ENCODE results near the gene TFDP2. TPM values are rescaled to one million over a fixed set of nuclear protein-coding genes. Genes with fewer than 3 reads are reported as not detected.
"Not testable (repeated sequence)": the region's sequence is repeated elsewhere in the genome, so short reads cannot be mapped to it uniquely, and the experiment has no call there.

The TFDP2 gene
- total RNA-seq, 1 donor, result 39.1 TPM

DNA sequence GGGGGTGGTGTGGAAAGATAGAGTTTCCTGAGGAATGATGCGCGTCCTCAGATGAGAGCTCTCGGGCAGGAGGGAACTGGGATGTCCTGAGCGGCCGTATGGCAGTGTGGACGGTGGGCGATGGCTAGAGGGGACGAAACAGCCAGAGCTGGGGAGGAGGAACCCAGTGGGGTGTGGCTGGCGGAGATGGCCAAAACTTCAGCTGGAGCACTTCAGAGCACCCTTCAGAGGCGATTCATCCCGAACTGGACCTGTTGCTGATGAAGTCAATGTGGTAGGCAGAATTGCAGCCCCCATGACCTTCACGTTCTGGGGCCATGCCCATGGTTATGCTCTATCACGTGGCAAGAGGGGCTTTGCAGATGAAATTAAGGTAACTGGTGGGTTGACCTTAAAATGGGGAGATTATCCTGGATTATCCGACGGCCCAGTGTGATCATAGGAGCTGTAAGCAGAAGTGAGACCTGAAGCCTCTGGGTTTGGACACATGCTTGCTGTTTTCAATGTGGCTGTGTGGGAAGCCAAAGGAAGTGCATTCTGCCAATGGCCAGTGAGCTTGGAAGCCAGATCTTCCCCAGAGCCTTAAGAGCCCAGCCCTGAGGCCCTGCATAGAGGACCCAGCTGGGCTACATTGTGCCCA lies 220.6 kb downstream of the TFDP2 start:
- Histone ChIP-seq H3K4me1 (ENCODE audit: insufficient read depth, low read length) (no peaks in the 10 kb centered on the region), H3K4me3 (ENCODE audit: low read length) (no peak overlapping the region), H3K9me3 (ENCODE audit: low read depth, low read length) (no peaks in the 10 kb centered on the region), H3K27me3 (ENCODE audit: insufficient read depth, low read length) (no peaks in the 10 kb centered on the region)

DNA sequence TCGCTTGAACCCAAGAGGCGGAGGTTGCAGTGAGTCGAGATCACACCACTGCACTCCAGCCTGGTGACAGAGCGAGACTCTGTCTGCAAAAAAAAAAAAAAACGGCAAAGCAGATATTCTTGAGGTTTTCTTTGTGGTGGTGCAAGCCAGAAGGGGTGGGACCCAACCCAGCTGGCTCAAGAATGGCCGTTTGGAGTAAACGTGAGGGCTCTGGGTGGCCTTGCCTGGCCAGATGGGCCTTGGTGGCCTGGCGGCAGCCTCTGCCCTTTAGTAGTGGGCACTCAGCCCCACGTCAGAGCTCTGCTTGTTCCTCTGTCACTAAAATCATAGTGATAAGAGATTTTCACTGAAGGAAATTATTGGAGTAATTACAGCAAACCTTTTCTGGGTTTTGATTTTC lies 222.4 kb downstream of the TFDP2 start:
- H3K4me1 ChIP-seq (ENCODE audit: insufficient read depth, low read length), result no peaks in the 10 kb centered on the region
- no peak overlapping the region for H3K4me3 ChIP-seq (ENCODE audit: low read length)
- no peaks in the 10 kb centered on the region for H3K9me3 ChIP-seq (ENCODE audit: low read depth, low read length)
- no peaks in the 10 kb centered on the region for H3K27me3 ChIP-seq (ENCODE audit: insufficient read depth, low read length)

DNA sequence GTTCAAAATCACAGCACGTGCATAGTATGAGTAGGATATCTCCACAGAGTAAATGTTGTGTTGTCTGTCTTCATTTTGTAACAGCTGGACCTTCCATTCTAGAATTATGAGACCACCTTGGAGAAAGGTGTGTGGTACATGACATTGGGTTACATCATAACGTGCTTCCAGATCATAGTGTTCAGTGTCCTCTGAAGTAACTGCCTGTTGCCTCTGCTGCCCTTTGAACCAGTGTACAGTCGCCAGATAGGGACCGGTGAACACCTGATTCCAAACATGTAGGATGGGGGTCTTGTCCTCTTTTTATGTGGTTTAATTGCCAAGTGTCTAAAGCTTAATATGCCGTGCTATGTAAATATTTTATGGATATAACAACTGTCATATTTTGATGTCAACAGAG lies 223.7 kb downstream of the TFDP2 start:
- H3K4me1 ChIP-seq (ENCODE audit: insufficient read depth, low read length); H3K4me3 ChIP-seq (ENCODE audit: low read length); H3K27me3 ChIP-seq (ENCODE audit: insufficient read depth, low read length); H3K9me3 ChIP-seq (ENCODE audit: low read depth, low read length): not testable (repeated sequence)

DNA sequence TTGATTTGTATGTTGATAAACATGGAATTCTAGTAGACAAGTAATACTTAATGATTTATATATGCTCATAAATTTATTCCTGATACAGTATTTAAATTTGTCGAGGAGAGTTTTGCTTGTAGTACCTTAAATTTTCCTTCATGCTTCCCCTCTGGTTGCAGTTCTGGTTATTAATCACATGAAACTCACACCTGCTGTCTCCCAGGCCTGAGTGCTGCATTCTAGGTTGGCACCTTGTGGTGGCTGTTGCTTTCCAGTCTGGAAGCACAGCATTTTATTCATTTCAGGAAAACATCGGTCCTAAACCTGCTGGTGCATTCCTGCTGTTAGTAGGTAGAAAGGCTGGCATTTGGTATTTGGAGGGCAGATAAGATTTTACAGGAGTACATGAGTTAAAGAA lies 228.0 kb downstream of the TFDP2 start:
- H3K9me3 ChIP-seq (ENCODE audit: low read depth, low read length), result no peaks in the 10 kb centered on the region
- H3K4me1 ChIP-seq (ENCODE audit: insufficient read depth, low read length), result no peaks in the 10 kb centered on the region
- no peak overlapping the region for H3K4me3 ChIP-seq (ENCODE audit: low read length)
- no peaks in the 10 kb centered on the region for H3K27me3 ChIP-seq (ENCODE audit: insufficient read depth, low read length)

DNA sequence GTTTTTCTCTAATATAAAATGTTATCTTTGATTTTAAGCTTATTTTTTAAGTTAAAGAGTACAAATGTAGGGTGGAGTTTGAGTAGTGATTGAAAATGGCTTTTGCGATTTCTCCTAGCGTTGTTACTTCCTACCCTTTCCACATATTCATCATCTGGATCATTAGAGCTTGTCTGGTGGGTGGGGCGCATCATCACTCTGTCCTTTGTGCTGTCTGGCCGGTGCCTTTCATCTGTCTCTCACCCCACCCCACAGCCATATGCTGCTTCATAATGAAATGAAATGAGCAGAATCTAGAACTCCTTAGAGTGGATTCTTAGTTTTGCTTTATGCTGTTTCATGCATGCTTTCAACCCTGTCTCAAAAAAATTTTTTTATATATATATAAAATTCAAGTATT lies 228.6 kb downstream of the TFDP2 start:
- Histone ChIP-seq H3K9me3 (ENCODE audit: low read depth, low read length) (no peaks in the 10 kb centered on the region), H3K27me3 (ENCODE audit: insufficient read depth, low read length) (no peaks in the 10 kb centered on the region), H3K4me3 (ENCODE audit: low read length) (no peak overlapping the region), H3K4me1 (ENCODE audit: insufficient read depth, low read length) (no peaks in the 10 kb centered on the region)

DNA sequence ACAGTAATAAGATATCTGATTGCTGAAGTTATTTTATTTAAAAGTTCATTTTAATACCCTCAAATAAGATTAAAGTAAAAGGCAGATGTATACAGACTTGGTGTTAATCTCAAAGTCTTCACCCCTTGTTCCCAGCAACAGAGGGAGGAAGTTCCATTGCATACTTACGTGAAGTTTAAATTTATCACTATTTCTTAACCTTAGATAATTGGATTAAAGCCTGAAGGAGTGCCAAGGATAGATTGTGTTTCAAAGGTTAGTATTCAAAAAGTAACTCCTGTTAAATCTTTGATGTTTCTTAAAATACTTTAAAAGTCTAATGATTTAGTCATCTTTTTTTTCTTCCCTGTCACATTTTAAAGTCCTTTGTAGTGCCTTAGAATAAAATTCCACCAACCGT lies 233.6 kb downstream of the TFDP2 start:
- no peaks in the 10 kb centered on the region for H3K9me3 ChIP-seq (ENCODE audit: low read depth, low read length)
- H3K27me3 ChIP-seq (ENCODE audit: insufficient read depth, low read length), result no peaks in the 10 kb centered on the region
- no peaks in the 10 kb centered on the region for H3K4me1 ChIP-seq (ENCODE audit: insufficient read depth, low read length)
- no peak overlapping the region for H3K4me3 ChIP-seq (ENCODE audit: low read length)

DNA sequence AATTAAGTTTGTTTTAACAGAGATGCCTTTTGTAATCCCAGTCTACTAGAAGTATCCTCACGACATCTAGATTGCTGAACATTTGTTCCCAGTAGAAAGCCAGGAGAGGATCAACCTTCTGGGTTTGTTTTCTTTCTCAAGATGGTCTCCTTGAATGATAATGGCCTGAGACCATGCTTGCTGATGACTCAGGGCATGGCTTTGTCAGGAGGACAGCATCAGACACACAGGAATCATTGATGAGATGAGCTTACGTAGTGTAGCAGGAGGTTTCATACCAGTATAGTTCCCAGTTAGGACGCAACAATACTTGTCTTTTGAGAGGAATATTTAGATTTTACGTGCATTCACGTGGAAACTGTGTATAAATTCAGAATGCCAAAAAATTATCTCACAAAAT lies 234.3 kb downstream of the TFDP2 start:
- Histone ChIP-seq H3K4me1 (ENCODE audit: insufficient read depth, low read length) (no peaks in the 10 kb centered on the region), H3K9me3 (ENCODE audit: low read depth, low read length) (no peaks in the 10 kb centered on the region), H3K27me3 (ENCODE audit: insufficient read depth, low read length) (no peaks in the 10 kb centered on the region), H3K4me3 (ENCODE audit: low read length) (no peak overlapping the region)

DNA sequence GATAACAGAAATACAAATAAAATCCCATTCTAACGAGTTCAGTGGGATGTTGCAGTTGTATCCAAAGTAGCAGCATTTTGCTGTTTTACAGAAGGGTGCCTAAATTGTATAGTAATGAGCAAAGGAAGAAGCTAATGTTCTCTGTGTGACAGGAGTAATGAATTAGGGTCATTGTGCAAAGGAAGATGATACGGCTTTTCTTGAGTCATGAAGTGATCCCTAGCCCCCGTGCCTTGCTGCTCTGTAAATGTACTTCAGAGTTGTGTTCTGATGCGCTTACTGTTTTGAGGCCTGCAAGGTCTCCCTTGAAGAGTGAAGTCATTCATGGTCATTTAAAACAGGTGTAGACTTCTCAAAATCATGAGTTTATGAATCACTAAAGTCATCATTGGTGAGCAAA lies 235.0 kb downstream of the TFDP2 start:
- H3K4me3 ChIP-seq (ENCODE audit: low read length), result no peak overlapping the region
- no peaks in the 10 kb centered on the region for H3K9me3 ChIP-seq (ENCODE audit: low read depth, low read length)
- H3K27me3 ChIP-seq (ENCODE audit: insufficient read depth, low read length), result no peaks in the 10 kb centered on the region
- no peaks in the 10 kb centered on the region for H3K4me1 ChIP-seq (ENCODE audit: insufficient read depth, low read length)

DNA sequence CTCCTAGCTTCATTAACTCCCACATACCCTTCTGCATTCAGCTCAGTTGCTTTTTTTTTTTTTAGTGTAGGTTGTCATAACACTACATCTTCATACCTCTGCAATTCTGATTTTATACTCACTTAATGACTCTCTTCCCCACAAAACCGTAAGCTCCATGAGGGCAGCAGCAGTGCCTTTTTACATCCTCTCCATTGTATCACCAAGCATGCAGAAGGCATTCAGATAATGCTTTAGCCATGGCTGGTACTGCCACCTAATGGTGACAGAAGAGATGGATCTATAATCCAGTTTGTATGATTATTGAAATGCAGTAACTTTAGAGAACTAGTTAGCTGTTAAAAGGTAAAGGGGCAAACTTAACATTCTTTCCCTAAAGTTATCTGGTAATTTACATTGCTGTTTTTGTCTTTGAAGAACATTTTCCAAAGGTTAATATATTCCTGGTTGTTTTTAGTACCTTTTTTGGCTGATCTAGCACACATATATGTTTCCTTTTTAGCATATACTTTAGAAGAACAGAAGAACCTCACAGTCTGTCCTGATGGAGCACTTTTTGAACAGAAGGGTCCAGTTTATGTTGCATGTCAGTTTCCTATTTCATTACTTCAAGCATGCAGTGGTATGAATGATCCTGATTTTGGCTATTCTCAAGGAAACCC lies 236.1 kb downstream of the TFDP2 start:
- no peaks in the 10 kb centered on the region for H3K4me1 ChIP-seq (ENCODE audit: insufficient read depth, low read length)
- H3K27me3 ChIP-seq (ENCODE audit: insufficient read depth, low read length), result no peaks in the 10 kb centered on the region
- H3K4me3 ChIP-seq (ENCODE audit: low read length), result no peak overlapping the region
- H3K9me3 ChIP-seq (ENCODE audit: low read depth, low read length), result no peaks in the 10 kb centered on the region

DNA sequence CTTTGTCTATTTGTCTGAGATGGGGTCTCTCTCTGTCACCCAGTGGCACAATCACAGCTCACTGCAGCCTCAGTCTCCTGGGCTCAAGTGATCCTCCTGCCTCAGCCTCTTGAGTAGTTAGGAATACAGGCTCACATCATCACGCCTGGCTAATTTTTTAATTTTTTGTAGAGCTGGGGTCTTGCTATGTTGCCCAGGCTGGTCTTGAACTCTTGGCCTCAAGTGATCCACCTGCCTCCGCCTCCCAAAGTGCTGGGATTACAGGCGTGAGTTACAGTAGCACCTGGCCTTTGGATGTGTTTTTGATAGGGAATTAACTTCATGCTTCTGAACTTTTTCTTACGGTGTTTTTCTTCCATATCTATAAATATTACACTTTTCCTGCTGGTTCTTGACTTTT lies 239.4 kb downstream of the TFDP2 start:
- not testable (repeated sequence) for H3K27me3 ChIP-seq (ENCODE audit: insufficient read depth, low read length); H3K9me3 ChIP-seq (ENCODE audit: low read depth, low read length); H3K4me1 ChIP-seq (ENCODE audit: insufficient read depth, low read length); H3K4me3 ChIP-seq (ENCODE audit: low read length)

DNA sequence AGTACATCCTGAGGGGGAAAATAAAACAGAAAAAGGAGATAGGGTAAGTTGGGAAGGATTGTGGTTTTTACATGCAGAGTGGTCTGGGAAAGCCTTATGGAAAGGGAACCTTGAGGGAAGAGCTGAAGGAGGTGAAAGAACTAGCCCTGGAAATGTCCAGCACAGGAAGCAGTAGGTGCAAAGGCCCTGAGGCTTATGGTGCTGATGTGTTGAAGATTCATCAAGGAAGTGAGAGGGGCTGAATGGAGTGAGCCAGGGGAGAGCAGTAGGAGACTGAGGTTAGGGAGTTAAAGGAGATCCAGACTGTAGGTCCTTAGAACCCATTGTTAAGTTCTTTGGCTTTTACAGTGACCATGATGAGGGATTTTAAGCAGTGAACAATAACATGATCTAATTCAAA lies 239.9 kb downstream of the TFDP2 start:
- Histone ChIP-seq H3K27me3 (ENCODE audit: insufficient read depth, low read length) (no peaks in the 10 kb centered on the region), H3K4me3 (ENCODE audit: low read length) (no peak overlapping the region), H3K9me3 (ENCODE audit: low read depth, low read length) (no peaks in the 10 kb centered on the region), H3K4me1 (ENCODE audit: insufficient read depth, low read length) (no peaks in the 10 kb centered on the region)

DNA sequence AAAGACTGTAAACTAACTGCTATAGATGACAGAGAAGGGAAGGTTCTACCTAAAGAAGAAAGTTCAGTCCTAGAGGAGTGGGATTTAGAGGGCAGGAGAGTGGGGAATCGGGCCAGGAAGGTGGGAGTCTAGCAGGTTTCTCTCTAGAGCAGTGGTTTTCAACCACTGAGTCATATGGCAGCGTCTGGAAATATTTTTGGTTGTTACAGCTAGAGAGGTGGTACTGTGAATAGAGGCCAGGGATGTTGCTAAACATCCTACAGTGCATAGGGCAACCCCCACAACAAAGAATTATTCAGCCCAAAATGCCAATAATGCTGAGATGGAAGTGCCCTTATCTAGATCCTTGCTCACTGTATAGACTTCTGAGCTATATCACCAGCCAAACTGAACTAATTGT lies 244.2 kb downstream of the TFDP2 start:
- H3K4me1 ChIP-seq (ENCODE audit: insufficient read depth, low read length), result no peaks in the 10 kb centered on the region
- peaks cover 3% of the 10 kb centered on the region for H3K9me3 ChIP-seq (ENCODE audit: low read depth, low read length)
- no peak overlapping the region for H3K4me3 ChIP-seq (ENCODE audit: low read length)
- no peaks in the 10 kb centered on the region for H3K27me3 ChIP-seq (ENCODE audit: insufficient read depth, low read length)

DNA sequence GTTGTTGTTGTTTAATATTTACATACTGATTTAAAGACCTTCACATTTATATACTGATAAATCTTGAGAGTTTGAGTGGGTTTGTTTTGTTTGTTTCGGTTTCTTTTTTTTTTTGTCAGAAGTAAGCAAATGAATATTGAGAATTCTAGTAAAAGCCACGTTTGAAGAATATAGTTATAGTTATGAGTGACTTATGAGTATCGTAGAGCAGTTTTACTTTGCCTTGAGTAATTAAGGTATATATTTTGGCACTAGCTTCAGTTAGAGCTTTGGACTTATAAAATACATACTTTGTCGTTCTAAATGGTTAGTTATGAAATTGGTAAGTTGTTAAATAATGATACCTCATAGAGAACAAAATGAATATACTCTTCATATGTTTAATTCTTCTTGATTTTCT lies 245.1 kb downstream of the TFDP2 start:
- H3K9me3 ChIP-seq (ENCODE audit: low read depth, low read length), result peaks cover 6% of the 10 kb centered on the region
- no peak overlapping the region for H3K4me3 ChIP-seq (ENCODE audit: low read length)
- H3K4me1 ChIP-seq (ENCODE audit: insufficient read depth, low read length), result no peaks in the 10 kb centered on the region
- H3K27me3 ChIP-seq (ENCODE audit: insufficient read depth, low read length), result no peaks in the 10 kb centered on the region

DNA sequence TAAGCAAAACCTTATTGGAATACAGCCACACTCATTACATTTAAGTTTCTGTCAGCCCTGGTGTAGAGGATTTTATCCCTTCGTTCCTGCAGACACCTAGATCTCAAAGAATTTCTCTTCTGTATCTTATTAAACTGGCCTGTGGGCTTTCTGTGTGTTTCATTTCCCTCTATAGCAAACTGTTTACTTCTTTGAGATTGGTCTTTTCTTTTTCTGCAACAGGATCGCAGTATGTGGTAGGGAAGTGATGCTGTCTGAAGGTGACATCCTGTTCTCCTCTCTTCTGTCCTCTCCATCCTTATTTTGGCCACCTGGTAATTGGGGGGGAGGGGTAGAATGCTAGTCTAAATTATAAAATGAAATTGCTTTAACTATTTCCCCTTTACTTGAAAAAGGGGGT lies 247.4 kb downstream of the TFDP2 start:
- Histone ChIP-seq H3K27me3 (ENCODE audit: insufficient read depth, low read length) (no peaks in the 10 kb centered on the region), H3K9me3 (ENCODE audit: low read depth, low read length) (peaks cover 6% of the 10 kb centered on the region), H3K4me1 (ENCODE audit: insufficient read depth, low read length) (no peaks in the 10 kb centered on the region), H3K4me3 (ENCODE audit: low read length) (no peak overlapping the region)

DNA sequence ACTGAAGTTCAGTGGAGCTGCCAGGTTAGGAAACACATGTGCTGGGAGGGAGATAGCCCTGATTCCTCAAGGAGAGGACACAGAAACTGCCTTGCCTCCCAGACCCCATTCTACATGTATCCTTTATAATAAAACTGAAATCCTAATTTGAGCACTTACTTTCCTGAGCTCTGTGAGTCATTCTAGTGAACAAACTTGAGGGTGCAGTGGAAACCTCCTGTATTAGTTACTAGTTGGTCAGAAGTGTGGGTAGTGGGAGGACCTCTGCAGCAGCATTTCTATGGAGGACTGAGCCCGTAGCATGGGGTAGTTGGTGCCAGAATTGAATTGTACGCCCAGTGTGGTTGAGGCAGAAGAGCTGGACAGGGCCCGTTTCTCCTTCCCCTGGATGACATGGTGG lies 249.0 kb downstream of the TFDP2 start:
- Histone ChIP-seq H3K27me3 (ENCODE audit: insufficient read depth, low read length) (no peaks in the 10 kb centered on the region), H3K4me3 (ENCODE audit: low read length) (no peak overlapping the region), H3K4me1 (ENCODE audit: insufficient read depth, low read length) (no peaks in the 10 kb centered on the region), H3K9me3 (ENCODE audit: low read depth, low read length) (peaks cover 6% of the 10 kb centered on the region)

DNA sequence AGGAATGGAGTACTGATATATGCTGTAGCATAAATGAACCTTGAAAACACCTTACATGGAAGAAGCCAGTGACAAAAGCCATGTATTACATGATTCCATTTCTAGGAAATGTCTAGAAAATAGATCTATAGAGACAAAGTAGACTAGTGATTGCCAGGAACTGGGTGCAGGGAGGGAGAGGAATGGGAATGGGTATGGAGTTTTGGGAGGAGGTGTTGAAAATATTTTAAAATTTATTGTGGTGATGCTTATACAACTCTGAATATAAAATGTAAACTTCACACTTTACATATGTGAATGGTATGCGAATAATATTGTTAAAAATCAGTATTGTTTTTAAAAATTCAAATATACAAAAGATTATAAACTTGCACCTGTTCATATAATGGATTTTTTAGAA lies 250.4 kb downstream of the TFDP2 start:
- Histone ChIP-seq H3K4me3 (ENCODE audit: low read length) (no peak overlapping the region), H3K9me3 (ENCODE audit: low read depth, low read length) (peaks cover 6% of the 10 kb centered on the region), H3K27me3 (ENCODE audit: insufficient read depth, low read length) (no peaks in the 10 kb centered on the region), H3K4me1 (ENCODE audit: insufficient read depth, low read length) (peaks cover 3% of the 10 kb centered on the region)
